ENCODE data around the gene SLC22A23.
"Not testable (repeated sequence)": the region's sequence is repeated elsewhere in the genome, so short reads cannot be mapped to it uniquely, and the experiment has no call there.

The SLC22A23 gene

GRCh38 chr6:3389390-3390167 lies 67.3 kb downstream of the SLC22A23 start:
- in situ Hi-C loops (cut with MboI; ENCODE audit: low sequenced_read_pairs) = no loop called here

- in situ Hi-C loops (cut with MboI; ENCODE audit: low sequenced_read_pairs) = no loop called here
These were observed 68.1 kb downstream of the SLC22A23 start for GRCh38 chr6:3388786-3389185.

- in situ Hi-C loops (cut with MboI; ENCODE audit: low sequenced_read_pairs) = no loop called here
These were observed 70.4 kb downstream of the SLC22A23 start for GRCh38 chr6:3386374-3386857.

DNA sequence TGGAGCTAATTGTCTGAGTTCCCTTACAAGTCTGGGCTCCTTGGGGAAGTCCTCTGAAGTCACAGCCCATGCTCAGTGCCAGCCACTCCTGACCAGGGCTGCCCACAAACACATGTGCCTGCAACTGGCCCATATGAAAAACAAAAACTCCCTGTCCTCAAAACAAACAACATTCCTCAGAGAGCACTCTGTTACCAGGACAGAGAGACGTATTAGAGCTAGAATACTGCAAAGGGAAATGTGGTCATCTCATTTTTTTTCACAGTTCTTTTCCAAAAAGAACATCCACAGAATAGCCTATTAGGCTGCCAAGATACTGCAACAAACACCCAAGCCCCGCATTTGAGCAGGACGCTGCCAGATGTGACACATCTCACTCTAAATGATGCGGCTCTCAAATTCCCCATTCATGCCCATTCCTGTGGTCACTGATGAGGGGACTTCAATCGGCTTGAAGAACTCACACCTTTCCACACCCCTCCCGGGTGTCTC lies 71.1 kb downstream of the SLC22A23 start:
- in situ Hi-C loops (cut with MboI; ENCODE audit: low sequenced_read_pairs) = no loop called here

- in situ Hi-C loops (cut with MboI; ENCODE audit: low sequenced_read_pairs) = not testable (repeated sequence)
These were observed 71.7 kb downstream of the SLC22A23 start for GRCh38 chr6:3385181-3385580.

DNA sequence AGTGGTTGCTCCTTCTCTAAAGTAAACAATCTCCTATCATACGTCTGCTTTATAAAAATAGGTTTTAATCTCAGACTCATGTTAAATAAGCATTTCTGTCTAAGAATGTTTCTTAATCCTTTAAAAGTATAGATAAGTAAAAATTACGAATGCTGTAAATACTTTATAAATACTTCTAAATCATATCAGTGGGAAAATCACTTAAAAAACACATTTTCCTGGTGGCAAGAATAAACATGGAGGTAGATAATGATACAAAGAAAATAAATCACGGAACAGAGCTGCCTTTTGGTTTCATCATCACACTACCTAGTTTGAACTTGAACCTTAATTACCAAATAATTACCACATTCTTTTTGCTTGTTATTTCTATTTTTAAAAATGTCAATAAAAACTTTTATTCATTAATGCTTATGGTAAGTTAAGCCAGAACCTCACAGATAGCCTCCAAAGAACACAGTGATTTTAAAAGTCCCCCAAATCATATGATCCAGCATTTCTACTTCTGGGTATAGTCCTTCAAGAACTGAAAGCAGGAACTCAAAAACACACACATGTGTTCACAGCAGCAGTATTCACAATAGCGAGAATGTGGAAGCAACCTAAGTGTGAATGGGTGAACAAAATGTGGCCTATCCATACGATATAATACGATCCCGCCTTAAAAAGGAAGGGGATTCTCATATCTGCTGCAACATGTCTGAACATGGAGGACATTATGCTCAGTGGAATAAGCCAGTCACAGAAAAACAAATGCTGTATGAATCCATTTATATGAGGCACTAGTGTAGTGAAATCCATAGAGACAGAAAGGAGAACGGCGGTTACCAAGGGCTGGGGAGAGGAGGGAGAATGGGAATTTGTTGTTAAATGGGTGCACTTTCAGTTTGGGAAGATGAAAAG lies 72.4 kb downstream of the SLC22A23 start:
- in situ Hi-C loops (cut with MboI; ENCODE audit: low sequenced_read_pairs) = no loop called here

GRCh38 chr6:3383525-3383924 lies 73.3 kb downstream of the SLC22A23 start:
- in situ Hi-C loops (cut with MboI; ENCODE audit: low sequenced_read_pairs) = no loop called here

GRCh38 chr6:3382326-3383279 lies 74.2 kb downstream of the SLC22A23 start:
- in situ Hi-C loops (cut with MboI; ENCODE audit: low sequenced_read_pairs) = no loop called here

GRCh38 chr6:3381233-3381921 lies 75.5 kb downstream of the SLC22A23 start:
- in situ Hi-C loops (cut with MboI; ENCODE audit: low sequenced_read_pairs) = no loop called here

- in situ Hi-C loops (cut with MboI; ENCODE audit: low sequenced_read_pairs) = no loop called here
These were observed 76.3 kb downstream of the SLC22A23 start for GRCh38 chr6:3380344-3381232.

- in situ Hi-C loops (cut with MboI; ENCODE audit: low sequenced_read_pairs) = no loop called here
These were observed 77.3 kb downstream of the SLC22A23 start for GRCh38 chr6:3379482-3380060.

- in situ Hi-C loops (cut with MboI; ENCODE audit: low sequenced_read_pairs) = not testable (repeated sequence)
These were observed 78.0 kb downstream of the SLC22A23 start for GRCh38 chr6:3378808-3379207.

- in situ Hi-C loops (cut with MboI; ENCODE audit: low sequenced_read_pairs) = not testable (repeated sequence)
These were observed 78.5 kb downstream of the SLC22A23 start for GRCh38 chr6:3378398-3378782.

DNA sequence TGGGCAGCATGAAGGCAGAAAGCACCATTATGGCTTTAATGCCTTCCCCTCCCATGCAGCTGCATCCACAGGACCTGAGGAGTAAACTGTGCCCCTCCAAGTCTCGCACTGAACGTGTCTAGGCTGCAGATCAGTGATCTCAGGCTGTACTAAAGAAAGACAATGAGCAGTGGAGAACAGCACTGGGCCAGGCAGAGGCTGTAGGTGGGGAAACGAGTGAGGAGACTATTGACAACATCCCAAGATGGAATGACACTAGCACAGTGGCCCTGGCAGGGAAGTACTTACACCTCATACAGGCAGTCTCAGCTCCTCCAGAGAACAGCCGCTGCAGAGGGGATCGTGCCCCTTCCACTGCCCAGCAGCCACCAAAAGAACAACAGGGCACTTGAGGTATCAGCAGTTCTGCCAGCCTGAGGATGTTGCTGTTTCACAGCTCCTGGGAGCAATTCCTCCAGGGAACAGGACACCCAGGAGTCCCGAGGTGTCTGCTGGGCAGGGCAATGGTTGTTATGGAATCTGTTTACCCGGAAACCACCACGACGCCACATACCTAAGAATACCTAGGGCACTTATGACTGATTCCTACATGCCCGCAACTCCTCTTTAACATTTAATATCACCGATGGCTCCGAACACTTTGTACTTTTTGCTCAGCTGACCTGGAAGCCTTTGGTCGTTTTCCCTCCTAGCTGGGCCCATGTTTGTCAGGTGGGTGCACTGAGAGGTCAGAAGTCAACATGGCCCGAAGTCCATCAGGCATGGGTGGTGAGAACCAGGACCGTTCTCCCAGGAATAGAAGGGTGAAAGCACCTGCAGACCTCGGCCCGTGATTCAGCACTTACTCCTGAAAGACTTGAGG lies 79.1 kb downstream of the SLC22A23 start:
- in situ Hi-C loops (cut with MboI; ENCODE audit: low sequenced_read_pairs) = no loop called here

DNA sequence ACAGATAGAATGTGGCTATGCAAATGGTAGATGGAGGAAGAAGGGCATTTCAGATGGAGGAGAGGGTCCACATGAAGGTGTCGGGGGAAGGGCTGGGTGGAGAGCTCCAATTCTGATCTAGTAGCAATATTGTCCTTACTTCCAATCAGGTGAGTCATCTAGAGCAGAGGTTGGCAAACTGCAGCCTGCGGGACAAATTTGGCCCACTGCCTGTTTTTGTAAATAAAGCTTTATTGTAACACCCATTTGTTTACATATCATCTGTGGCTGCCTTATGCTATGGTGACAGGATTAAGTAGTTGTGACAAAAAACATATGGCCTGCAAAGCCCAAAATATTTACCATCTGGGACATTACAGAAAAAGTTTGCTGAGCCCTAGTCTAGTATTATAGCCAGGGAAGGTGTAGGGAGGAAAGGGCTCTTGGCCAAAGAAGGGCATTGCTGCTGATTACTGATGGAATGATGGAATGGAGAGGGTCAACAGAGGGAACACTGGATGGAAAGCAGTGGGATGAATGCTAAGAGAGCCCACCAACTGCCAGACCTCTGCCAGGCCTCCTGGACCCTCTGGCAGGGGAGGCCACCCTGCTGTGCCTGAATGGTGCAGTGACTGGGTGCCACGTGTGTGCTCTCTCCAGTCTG lies 79.8 kb downstream of the SLC22A23 start:
- in situ Hi-C loops (cut with MboI; ENCODE audit: low sequenced_read_pairs) = no loop called here

DNA sequence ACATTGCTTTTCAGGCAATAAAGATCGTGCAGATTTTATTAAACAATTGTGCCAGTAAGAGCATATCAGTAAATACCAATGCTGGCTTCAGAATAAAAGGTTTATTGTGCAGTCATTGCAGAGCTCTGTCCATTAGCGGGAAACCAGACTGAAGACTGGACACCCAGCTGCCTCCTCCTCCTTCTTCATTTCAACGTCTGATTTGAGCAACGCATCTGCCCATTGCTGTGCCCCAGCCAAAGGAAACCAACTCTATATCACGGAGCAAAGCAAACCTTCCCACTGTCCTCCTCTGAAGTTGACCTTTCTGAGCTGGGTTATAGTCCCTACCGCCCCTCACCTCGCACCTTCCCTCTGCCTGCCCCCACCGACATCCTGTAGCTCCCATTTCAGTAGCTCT lies 80.8 kb downstream of the SLC22A23 start:
- in situ Hi-C loops (cut with MboI; ENCODE audit: low sequenced_read_pairs) = no loop called here

DNA sequence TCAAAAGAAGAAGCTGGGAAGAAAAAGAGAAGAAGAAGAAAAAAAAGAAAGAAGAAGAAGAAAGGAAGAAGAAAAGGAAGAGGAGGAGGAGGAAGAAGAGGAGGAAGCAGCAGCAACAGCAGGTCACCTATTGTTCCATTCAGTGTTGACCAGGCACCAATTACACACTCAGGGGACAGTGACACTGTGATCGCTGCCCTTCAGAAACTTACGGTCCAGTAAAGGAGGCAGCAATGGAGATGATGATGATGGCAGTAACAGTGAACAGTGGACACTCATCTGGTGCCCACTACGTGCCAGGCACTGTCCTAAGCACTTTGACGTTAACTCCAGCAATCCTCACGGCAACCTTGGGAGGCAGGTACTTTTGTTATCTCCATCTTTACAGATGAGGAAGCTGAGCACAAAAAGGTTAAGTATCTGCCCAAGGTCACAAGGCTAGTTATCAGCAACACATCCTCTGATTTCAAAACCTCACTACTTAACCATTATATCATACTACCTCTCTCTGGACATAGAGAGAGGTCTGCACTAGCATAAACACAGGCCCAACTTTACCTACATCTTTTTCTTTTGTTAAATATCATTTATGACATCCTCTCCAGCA lies 83.2 kb downstream of the SLC22A23 start:
- in situ Hi-C loops (cut with MboI; ENCODE audit: low sequenced_read_pairs) = no loop called here
